Loucy (cell line): ENCODE results near the gene PRMT9.

Experiments used
- H2AFZ ChIP-seq: fragments of 200-600 bp; sonication (generic); 2 replicates; pipeline ENCODE4 v1.6.0; 2016; ENCODE audit warnings: antibody characterized with exemption, mild to moderate bottlenecking, low read length, moderate library complexity
- H3F3A ChIP-seq: fragments of 200-600 bp; 2 replicates; pipeline ENCODE4 v1.6.0; 2016; ENCODE audit warnings: antibody characterized with exemption, low read depth, mild to moderate bottlenecking
- H3K27me3 ChIP-seq: fragments of 200-600 bp; sonication (generic); 2 replicates; pipeline ENCODE4 v1.6.1; 2014; ENCODE audit warnings: low read length, mild to moderate bottlenecking; ENCODE audit not compliant: insufficient read depth, poor library complexity, severe bottlenecking
- H3K36me3 ChIP-seq: fragments of 200-600 bp; sonication (generic); 2 replicates; pipeline ENCODE4 v1.6.1; 2016; ENCODE audit warnings: low read length; ENCODE audit not compliant: insufficient read depth
- H3K4me1 ChIP-seq: fragments of 200-600 bp; sonication (generic); 2 replicates; pipeline ENCODE4 v1.5.1; 2014; ENCODE audit warnings: low read length, mild to moderate bottlenecking; ENCODE audit not compliant: insufficient read depth, poor library complexity, severe bottlenecking
- H3K4me2 ChIP-seq: fragments of 200-600 bp; sonication (generic); 2 replicates; pipeline ENCODE4 v1.6.0; 2014; ENCODE audit warnings: antibody characterized with exemption, low read length, low read depth, mild to moderate bottlenecking; ENCODE audit not compliant: poor library complexity, severe bottlenecking
- H3K4me3 ChIP-seq: fragments of 200-600 bp; sonication (generic); 2 replicates; pipeline ENCODE4 v1.5.1; 2014; ENCODE audit warnings: low read length, mild to moderate bottlenecking, mixed read lengths; ENCODE audit not compliant: poor library complexity, severe bottlenecking
- H3K79me2 ChIP-seq: fragments of 200-600 bp; sonication (generic); 2 replicates; pipeline ENCODE4 v1.6.1; 2014; ENCODE audit warnings: low read length; ENCODE audit not compliant: insufficient read depth
- H3K9ac ChIP-seq: fragments of 200-600 bp; sonication (generic); 2 replicates; pipeline ENCODE4 v1.6.0; 2014; ENCODE audit warnings: mild to moderate bottlenecking, low read depth, low read length, moderate library complexity; ENCODE audit not compliant: poor library complexity, severe bottlenecking
- H3K9me2 ChIP-seq: fragments of 200-600 bp; sonication (generic); replicated peaks from 2 replicates; pipeline ENCODE4 v1.6.1; 2016; ENCODE audit warnings: low read depth, low read length, mixed read lengths
- H3K9me3 ChIP-seq: fragments of 200-600 bp; sonication (generic); 2 replicates; pipeline ENCODE4 v1.6.1; 2014; ENCODE audit warnings: mild to moderate bottlenecking, antibody characterized with exemption, low read length, low read depth; ENCODE audit not compliant: insufficient read depth
- H4K20me1 ChIP-seq: fragments of 200-600 bp; sonication (generic); 2 replicates; pipeline ENCODE4 v1.6.0; 2014; ENCODE audit warnings: antibody characterized with exemption, low read length, mild to moderate bottlenecking; ENCODE audit not compliant: insufficient read depth, poor library complexity, severe bottlenecking
- EZH2phosphoT487 ChIP-seq: fragments of 200-600 bp; IDR thresholded peaks from 2 replicates; pipeline ENCODE4 v1.6.1; 2018; ENCODE audit warnings: antibody characterized with exemption, mild to moderate bottlenecking, moderate library complexity, borderline replicate concordance
- TF ChIP-seq, protein P1 (sequence below): fragments of 200-600 bp; sonication (generic); conservative IDR thresholded peaks from 2 replicates; pipeline ENCODE4 v1.5.1; 2014; ENCODE audit warnings: mild to moderate bottlenecking, antibody characterized with exemption, low read length

Gene PRMT9

DNA sequence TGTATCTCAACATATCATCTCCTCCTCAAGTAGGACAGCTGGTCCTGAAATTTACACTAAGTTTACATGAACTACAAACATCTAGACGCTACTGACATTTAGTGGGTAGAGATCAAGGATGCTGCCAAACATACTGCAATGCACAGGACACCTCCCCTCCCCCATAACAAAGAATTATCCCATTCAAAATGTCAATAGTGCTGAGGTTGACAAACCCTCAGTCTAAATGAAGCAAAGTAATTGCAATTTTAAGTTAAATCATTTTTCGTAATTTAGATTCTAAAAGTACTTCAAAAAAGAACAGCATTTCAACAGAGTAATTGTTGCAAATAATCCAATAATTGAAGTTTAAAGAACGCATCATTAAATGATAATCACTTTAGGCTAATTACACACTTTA, 1.2 kb downstream of the PRMT9 start:
- Histone ChIP-seq H3K4me2 (peak overlapping the region; percentile 92), H3K27me3 (no peaks in the 10 kb centered on the region), H3K4me1 (peaks cover 44% of the 10 kb centered on the region), H2AFZ (peak overlapping the region; percentile 100; the same call in 1 of the 2 replicates), H3K36me3 (peaks cover 4% of the 10 kb centered on the region; the same call in 1 of the 2 replicates), H3K4me3 (peak overlapping the region; percentile 94), H3K79me2 (peaks cover 49% of the 10 kb centered on the region), H4K20me1 (peaks cover 6% of the 10 kb centered on the region), H3F3A (no peaks in the 10 kb centered on the region), H3K9me3 (no peaks in the 10 kb centered on the region), H3K9me2 (no peaks in the 10 kb centered on the region), H3K9ac (peak overlapping the region; percentile 89)
- TF ChIP-seq EZH2phosphoT487: no peak
- TF ChIP-seq, protein P1, sequence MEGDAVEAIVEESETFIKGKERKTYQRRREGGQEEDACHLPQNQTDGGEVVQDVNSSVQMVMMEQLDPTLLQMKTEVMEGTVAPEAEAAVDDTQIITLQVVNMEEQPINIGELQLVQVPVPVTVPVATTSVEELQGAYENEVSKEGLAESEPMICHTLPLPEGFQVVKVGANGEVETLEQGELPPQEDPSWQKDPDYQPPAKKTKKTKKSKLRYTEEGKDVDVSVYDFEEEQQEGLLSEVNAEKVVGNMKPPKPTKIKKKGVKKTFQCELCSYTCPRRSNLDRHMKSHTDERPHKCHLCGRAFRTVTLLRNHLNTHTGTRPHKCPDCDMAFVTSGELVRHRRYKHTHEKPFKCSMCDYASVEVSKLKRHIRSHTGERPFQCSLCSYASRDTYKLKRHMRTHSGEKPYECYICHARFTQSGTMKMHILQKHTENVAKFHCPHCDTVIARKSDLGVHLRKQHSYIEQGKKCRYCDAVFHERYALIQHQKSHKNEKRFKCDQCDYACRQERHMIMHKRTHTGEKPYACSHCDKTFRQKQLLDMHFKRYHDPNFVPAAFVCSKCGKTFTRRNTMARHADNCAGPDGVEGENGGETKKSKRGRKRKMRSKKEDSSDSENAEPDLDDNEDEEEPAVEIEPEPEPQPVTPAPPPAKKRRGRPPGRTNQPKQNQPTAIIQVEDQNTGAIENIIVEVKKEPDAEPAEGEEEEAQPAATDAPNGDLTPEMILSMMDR: no peak

DNA sequence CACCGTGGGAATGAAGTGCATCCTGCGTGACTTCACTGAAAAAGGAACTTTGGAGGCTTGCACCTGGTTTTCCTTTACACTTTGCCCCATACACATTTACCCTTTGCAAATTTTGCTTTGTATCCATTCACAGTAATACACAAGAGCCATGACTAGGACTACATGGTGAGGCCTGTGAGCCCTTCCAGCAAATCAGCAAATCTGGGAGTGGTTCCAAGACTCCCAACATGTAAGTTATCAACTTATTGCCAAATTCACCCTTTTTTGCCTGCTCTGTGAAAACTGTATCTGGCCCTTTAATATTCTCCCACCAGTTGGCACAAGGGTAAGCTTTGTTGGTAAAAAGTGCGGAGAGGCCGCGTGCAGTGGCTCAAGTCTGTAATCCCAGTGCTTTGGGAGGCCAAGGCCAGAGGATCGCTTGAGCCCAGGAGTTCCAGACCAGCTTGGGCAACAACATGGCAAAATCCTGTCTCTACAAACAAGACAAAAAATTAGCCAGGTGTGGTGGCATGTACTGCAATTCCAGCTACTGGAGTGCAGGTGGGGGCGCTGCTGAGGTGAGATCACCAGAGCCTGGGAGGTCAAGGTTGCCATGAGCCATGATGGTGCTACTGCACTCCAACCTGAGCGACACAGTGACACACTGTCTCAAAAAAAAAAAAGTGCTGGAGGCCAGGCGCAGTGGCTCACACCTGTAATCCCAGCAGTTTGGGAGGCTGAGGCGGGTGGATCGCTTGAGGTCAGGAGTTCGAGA, 5.0 kb downstream of the PRMT9 start:
- Histone ChIP-seq H3K36me3 (peaks cover 4% of the 10 kb centered on the region; the same call in 1 of the 2 replicates), H3K9me2 (no peaks in the 10 kb centered on the region), H3K4me1 (peaks cover 37% of the 10 kb centered on the region), H4K20me1 (peaks cover 6% of the 10 kb centered on the region), H3K79me2 (peaks cover 49% of the 10 kb centered on the region), H3K4me3 (no peak overlapping the region), H3K9ac (no peak overlapping the region), H3K9me3 (no peaks in the 10 kb centered on the region), H3F3A (no peaks in the 10 kb centered on the region), H2AFZ (no peak overlapping the region), H3K27me3 (no peaks in the 10 kb centered on the region), H3K4me2 (peak overlapping the region; percentile 10)
- no peak for TF ChIP-seq EZH2phosphoT487
- TF ChIP-seq, protein P1: peak; percentile 48

DNA sequence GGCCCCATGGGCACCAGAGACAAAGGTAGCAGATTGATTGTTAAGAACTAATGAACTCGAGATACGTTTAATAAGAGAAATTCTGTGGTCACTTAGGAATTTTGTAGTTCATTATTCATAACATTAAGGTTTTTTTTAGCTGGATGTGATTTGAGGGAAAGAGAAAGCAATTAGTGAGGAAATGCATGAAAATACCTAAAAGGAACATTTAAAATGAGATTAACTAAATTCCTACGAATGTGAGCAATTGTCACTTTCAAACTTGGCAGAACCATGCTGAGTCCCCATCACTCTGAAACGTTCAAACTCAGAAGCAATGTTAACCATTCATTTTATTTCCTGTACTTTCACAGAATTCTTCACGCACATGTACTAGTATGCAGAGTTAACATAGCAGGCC, 5.9 kb downstream of the PRMT9 start:
- H3K4me2 ChIP-seq: peak overlapping the region; percentile 10
- H3K36me3 ChIP-seq: peaks cover 4% of the 10 kb centered on the region; the same call in 1 of the 2 replicates

More for the DNA sequence above, 5.9 kb downstream of the PRMT9 start:
- no peak overlapping the region for H2AFZ ChIP-seq
- peaks cover 33% of the 10 kb centered on the region for H3K4me1 ChIP-seq
- H3F3A ChIP-seq: no peaks in the 10 kb centered on the region
- peaks cover 41% of the 10 kb centered on the region for H3K79me2 ChIP-seq
- H3K9me3 ChIP-seq: no peaks in the 10 kb centered on the region
- H3K27me3 ChIP-seq: no peaks in the 10 kb centered on the region
- TF ChIP-seq EZH2phosphoT487: no peak
- TF ChIP-seq, protein P1: no peak
- peaks cover 6% of the 10 kb centered on the region for H4K20me1 ChIP-seq
- no peaks in the 10 kb centered on the region for H3K9me2 ChIP-seq
- H3K4me3 ChIP-seq: no peak overlapping the region
- no peak overlapping the region for H3K9ac ChIP-seq
